Measurements from ENCODE around the gene ENPP6. TPM values are rescaled to one million over a fixed set of nuclear protein-coding genes. Genes with fewer than 3 reads are reported as not detected.

ENPP6 gene
- polyA plus RNA-seq, 1 of the 3 experiments (the other 2 are of a cell fraction) = not detected

DNA sequence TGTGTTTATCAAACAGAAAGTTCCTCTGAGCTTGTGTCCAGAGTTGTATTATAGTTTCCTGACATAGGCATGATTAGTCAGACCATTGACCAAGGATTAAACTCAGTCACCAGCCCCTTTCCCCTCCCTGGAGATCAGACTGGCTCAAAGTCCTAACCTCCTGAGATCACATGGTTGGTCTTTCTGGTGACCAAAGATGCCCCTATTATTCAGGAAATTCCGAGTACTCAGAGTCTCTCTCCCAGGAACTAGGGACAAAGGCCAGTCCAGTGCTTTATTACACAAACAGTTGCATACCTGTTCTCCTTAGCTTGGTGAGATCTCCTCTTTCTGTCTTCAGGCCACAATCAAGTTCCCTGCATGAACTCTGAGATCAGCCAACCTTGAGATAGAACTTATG lies 14.5 kb upstream of the ENPP6 start:
- Histone ChIP-seq H3K9ac (no peak overlapping the region), H3K9me3 (no peaks in the 10 kb centered on the region), H3K79me2 (ENCODE audit: insufficient read depth) (no peaks in the 10 kb centered on the region), H2AFZ (ENCODE audit: low read depth) (no peak overlapping the region), H4K20me1 (ENCODE audit: insufficient read depth) (no peaks in the 10 kb centered on the region), H3K9me2 (no peaks in the 10 kb centered on the region), H3K4me2 (no peak overlapping the region), H3K4me1 (ENCODE audit: control insufficient read depth in 1 of 2, insufficient read depth in 2 of 2, low read depth in 1 of 2, low read length in 1 of 2) (no peaks in the 10 kb centered on the region), H3K27me3 (ENCODE audit: insufficient read depth) (no peaks in the 10 kb centered on the region), H3K36me3 (replicated peaks in 1 of 2; ENCODE audit: control insufficient read depth in 1 of 2, insufficient read depth in 2 of 2, low read length in 1 of 2) (no peaks in the 10 kb centered on the region), H3K27ac (ENCODE audit: low read depth in 2 of 2, low read length in 1 of 2) (no peak overlapping the region), H3F3A (replicated peaks; ENCODE audit: insufficient read depth) (no peaks in the 10 kb centered on the region), H3K4me3 (ENCODE audit: low read depth in 2 of 2, low read length in 1 of 2) (no peak overlapping the region)
- POLR2A ChIA-PET = no interaction called here
- CTCF ChIA-PET = interaction anchor here (1.3 kb wide), 2 partner anchors 32 to 132 kb away, joined by 3 to 5 read pairs; no protein-coding TSS in a partner anchor
- no peak for TF ChIP-seq TEAD4 (IDR thresholded peaks at IDR 0.05; ENCODE audit: borderline replicate concordance, insufficient read depth)
- no peak for TF ChIP-seq TCF12 (IDR thresholded peaks at IDR 0.05)
- no peak for TF ChIP-seq MXI1 (IDR thresholded peaks at IDR 0.05; ENCODE audit: low read depth, low read length)
- TF ChIP-seq JUND (IDR thresholded peaks at IDR 0.05) = no peak
- TF ChIP-seq, protein P1, sequence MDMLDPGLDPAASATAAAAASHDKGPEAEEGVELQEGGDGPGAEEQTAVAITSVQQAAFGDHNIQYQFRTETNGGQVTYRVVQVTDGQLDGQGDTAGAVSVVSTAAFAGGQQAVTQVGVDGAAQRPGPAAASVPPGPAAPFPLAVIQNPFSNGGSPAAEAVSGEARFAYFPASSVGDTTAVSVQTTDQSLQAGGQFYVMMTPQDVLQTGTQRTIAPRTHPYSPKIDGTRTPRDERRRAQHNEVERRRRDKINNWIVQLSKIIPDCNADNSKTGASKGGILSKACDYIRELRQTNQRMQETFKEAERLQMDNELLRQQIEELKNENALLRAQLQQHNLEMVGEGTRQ (IDR thresholded peaks at IDR 0.05; ENCODE audit: borderline replicate concordance, low read depth, low read length) = no peak
- no peak for TF ChIP-seq FOSL2 (IDR thresholded peaks at IDR 0.05; ENCODE audit: borderline replicate concordance, low read depth)
- no peak for TF ChIP-seq POLR2AphosphoS5 (IDR thresholded peaks at IDR 0.05; ENCODE audit: low read depth, low read length)
- TF ChIP-seq EP300 (IDR thresholded peaks at IDR 0.05; ENCODE audit: borderline replicate concordance in 1 of 2, low read depth in 1 of 2, low read length in 1 of 2) = no peak
- WGBS (ENCODE audit: low lambda C conversion rate) = 0% methylated on average over 1 of the region's 1 CpG
- DNase-seq = no peak

DNA sequence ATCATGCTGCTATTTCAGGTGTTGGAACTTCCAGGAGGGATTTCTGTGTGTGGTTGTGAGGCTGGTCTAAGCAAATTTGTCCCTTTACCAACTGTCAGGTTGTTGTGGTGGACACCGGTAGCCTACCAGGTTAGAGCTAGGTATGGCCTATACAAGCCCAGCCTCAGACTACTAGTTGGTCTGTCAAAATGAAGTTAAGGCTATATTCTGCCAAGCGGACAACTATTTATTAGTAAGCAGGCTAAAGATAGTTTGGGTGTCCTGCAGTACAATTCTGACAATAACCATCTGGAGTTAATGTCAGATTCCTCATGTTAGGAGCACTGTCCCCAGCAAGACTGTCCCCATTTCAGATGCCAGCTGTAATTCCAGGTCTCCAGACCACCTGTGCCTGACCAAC lies 13.9 kb upstream of the ENPP6 start:
- H3K27ac ChIP-seq (ENCODE audit: low read depth in 2 of 2, low read length in 1 of 2) = no peak overlapping the region
- H3K4me3 ChIP-seq (ENCODE audit: low read depth in 2 of 2, low read length in 1 of 2) = no peak overlapping the region
- no peak overlapping the region for H3K4me2 ChIP-seq
- H2AFZ ChIP-seq (ENCODE audit: low read depth) = no peak overlapping the region
- H3K27me3 ChIP-seq (ENCODE audit: insufficient read depth) = no peaks in the 10 kb centered on the region
- H3K79me2 ChIP-seq (ENCODE audit: insufficient read depth) = no peaks in the 10 kb centered on the region
- CTCF ChIA-PET = interaction anchor here (0.6 to 1.3 kb wide), 2 partner anchors 132 to 1598 kb away, joined by 4 to 5 read pairs; no protein-coding TSS in a partner anchor
- no peaks in the 10 kb centered on the region for H3K4me1 ChIP-seq (ENCODE audit: control insufficient read depth in 1 of 2, insufficient read depth in 2 of 2, low read depth in 1 of 2, low read length in 1 of 2)
- H3K36me3 ChIP-seq (replicated peaks in 1 of 2; ENCODE audit: control insufficient read depth in 1 of 2, insufficient read depth in 2 of 2, low read length in 1 of 2) = no peaks in the 10 kb centered on the region
- H3F3A ChIP-seq (replicated peaks; ENCODE audit: insufficient read depth) = no peaks in the 10 kb centered on the region
- H3K9me3 ChIP-seq = no peaks in the 10 kb centered on the region
- H3K9ac ChIP-seq = no peak overlapping the region
- WGBS (ENCODE audit: low lambda C conversion rate) = 77% methylated on average over 2 of the region's 2 CpGs
- TF ChIP-seq EP300 (IDR thresholded peaks at IDR 0.05; ENCODE audit: borderline replicate concordance in 1 of 2, low read depth in 1 of 2, low read length in 1 of 2) (no peak), MEF2A (IDR thresholded peaks at IDR 0.05; ENCODE audit: borderline replicate concordance, low read depth) (no peak), NRF1 (IDR thresholded peaks at IDR 0.05; ENCODE audit: low read depth, low read length) (no peak), ELF1 (IDR thresholded peaks at IDR 0.05) (no peak), TEAD4 (IDR thresholded peaks at IDR 0.05; ENCODE audit: borderline replicate concordance, insufficient read depth) (no peak), JUND (IDR thresholded peaks at IDR 0.05) (no peak), FOXM1 (IDR thresholded peaks at IDR 0.05; ENCODE audit: low read depth) (no peak), CHD2 (IDR thresholded peaks at IDR 0.05; ENCODE audit: low read length, partially characterized antibody) (no peak), GATA2 (CRISPR knock-in tag; IDR thresholded peaks at IDR 0.05) (no peak), RAD21 (IDR thresholded peaks at IDR 0.05; ENCODE audit: low read length) (no peak), POLR2AphosphoS5 (IDR thresholded peaks at IDR 0.05; ENCODE audit: low read depth, low read length) (no peak)
- TF ChIP-seq, protein P2, sequence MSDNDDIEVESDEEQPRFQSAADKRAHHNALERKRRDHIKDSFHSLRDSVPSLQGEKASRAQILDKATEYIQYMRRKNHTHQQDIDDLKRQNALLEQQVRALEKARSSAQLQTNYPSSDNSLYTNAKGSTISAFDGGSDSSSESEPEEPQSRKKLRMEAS (IDR thresholded peaks at IDR 0.05; ENCODE audit: low read depth) = no peak
- TF ChIP-seq, protein P3, sequence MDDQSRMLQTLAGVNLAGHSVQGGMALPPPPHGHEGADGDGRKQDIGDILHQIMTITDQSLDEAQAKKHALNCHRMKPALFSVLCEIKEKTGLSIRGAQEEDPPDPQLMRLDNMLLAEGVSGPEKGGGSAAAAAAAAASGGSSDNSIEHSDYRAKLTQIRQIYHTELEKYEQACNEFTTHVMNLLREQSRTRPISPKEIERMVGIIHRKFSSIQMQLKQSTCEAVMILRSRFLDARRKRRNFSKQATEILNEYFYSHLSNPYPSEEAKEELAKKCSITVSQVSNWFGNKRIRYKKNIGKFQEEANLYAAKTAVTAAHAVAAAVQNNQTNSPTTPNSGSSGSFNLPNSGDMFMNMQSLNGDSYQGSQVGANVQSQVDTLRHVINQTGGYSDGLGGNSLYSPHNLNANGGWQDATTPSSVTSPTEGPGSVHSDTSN (IDR thresholded peaks at IDR 0.05) = no peak
- TF ChIP-seq, protein P1 (IDR thresholded peaks at IDR 0.05; ENCODE audit: borderline replicate concordance, low read depth, low read length) = no peak
- no peaks in the 10 kb centered on the region for H3K9me2 ChIP-seq
- DNase-seq = no peak
- POLR2A ChIA-PET = no interaction called here
- no peaks in the 10 kb centered on the region for H4K20me1 ChIP-seq (ENCODE audit: insufficient read depth)

Measured in SK-N-SH (cell line).